Fibroblast of skin of scalp (primary cell): ENCODE results near the gene EXOSC6.
"Not testable (repeated sequence)": the region's sequence is repeated elsewhere in the genome, so short reads cannot be mapped to it uniquely, and the experiment has no call there.

ENCODE experiments used
- DNase-seq: peaks from one replicate; pipeline ENCODE4 v3.0.0-alpha.2; 2013

EXOSC6 gene

DNA sequence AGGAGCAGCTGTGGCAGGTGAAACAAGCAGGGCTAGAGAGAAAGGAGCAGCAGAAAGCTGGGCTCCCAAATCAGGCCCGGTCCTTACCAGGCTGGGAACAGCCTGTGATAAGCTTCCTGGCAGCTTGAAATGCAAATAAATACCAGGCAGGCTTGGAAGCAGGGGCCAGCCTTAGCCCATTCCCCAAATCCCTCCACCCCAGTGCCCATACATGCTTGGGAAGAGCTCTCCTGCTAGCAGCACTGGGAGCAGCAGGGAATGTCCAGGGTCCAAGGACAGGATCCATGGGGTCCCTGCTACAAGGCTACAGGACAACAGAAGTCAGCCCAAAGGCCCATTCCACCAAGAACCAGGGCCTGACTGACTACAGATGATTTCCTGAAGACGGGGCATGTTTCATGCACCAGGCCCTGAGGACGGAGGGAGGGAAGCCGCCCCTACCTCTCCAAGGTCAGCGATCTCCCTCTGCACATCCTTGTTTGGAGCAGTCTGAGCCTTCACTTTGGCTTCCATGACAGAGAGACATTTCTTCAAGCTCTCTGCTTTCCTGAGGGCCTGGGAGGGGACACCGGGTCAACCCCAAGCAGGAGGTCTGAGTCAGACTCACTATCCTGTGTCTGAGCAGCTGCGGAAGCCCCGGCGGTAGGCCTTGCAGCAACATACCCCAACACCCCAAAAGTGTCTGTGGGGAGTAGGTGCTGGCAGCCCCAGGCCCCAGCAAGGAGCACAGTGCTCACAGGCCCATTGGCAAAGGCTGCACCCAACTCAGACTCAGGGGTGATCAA, 2.6 kb upstream of the EXOSC6 start:
- no peak for DNase-seq

DNA sequence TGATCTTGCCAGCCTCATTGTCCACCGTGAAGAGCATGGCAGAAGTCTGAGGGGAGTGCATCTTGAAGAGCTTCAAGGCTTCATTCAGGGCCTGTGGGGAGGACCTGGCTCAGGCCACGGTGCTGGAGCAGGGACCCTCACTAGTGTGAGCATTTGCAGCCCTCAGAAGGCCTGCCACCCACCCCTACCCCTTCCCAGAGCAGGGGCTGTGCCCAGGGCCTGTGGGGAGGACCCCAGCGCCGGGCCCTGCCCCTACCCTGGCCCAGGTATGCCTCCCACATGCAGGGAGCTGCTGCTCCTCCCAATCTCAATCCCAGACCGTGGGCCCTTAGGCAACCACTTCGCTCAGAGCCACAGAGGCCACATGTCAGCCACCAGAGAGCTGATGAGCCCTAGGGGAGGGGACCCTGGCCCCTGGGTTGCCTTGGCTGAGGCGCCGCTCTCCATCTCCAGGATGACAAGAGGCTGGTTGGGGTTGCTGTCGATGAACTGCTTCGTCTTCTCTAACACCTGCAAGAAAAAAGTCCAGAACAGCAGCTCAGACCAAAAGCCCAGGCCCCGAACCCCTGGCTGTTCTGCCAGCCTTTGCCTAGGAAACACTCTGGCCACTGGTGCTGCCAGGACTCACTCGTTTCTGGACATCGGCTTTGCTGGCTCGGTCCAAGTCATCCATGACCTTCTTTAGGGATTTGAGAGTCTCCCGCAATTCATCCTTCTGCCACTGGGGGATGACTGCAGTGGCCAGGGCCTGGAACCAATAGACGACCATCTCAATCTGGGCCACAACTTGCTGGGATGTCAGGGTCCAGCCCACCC, 1.8 kb upstream of the EXOSC6 start:
- peak; percentile 40 for DNase-seq

DNA sequence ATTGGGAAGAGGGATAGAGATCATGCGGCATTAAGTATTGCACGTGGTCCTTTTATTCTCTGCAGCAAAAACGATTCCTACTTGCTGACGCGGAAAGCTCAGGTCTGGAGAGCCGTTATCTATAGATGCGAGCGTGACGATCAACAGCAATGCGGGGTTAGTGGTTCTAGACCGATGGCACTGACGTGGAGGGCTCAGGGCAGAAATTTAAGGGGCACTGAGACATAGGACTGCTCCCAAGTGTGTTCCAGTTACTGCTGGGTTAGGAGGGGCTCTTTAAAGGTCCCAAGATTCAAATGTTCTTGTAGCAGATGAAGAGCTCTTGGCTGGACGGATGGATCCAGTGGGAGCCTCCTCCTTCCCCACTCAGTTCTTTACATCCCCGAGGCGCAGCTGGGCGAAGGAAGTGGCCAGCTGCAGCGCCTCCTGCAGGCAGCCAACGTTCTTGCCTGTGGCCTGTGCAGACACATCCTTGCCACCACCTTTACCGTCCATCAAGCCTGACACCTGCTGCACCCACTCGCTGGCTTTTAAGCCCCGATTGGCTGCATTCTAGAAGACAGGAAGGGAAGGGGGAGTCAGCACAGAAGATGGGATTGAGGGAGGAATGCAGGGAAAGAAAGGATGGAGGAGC, 732 bp upstream of the EXOSC6 start:
- DNase-seq: peak; percentile 22

DNA sequence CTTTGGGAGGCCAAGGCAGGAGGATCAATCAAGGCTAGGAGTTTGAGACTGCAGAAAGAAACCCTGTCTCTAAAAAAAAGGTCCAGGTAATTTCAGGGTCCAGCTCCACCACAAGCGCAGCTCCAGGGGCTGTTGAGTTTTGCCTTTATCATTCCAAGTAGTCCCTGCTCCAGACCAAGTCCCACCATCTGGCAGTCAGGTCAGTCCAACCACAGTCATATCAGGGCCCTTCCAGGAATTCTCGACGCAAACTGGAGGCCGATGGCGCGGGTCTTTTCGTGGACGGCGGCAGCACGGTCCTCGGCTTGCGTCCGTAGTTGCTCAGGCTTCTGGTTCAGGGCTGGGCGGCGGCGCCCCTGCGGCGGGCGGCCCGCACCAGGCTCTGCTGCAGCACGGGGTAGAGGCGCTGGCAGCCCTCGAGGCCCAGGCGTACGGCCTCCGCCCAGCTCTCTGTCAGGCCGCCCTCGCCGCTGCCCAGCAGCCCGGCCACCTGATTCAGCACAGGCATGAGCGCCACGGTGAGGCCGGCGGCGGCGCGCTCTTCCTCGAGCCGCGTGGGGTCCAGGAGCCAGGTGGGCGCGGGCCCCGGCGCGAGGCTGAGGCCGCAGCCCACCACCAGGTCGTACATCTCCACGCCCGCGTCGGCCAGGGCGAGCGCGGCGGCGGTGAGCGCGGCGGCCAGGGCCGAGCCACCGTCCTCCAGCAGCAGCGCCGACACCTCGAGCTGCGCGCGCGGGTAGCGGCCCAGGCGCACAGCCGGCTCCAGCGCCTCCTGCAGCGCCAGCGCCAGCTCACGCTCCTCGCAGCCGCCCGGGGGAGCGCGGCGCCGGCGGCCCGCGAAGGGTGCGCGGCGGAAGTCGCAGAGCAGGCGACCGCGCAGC, 752 bp downstream of the EXOSC6 start:
- DNase-seq: peak; percentile 36

DNA sequence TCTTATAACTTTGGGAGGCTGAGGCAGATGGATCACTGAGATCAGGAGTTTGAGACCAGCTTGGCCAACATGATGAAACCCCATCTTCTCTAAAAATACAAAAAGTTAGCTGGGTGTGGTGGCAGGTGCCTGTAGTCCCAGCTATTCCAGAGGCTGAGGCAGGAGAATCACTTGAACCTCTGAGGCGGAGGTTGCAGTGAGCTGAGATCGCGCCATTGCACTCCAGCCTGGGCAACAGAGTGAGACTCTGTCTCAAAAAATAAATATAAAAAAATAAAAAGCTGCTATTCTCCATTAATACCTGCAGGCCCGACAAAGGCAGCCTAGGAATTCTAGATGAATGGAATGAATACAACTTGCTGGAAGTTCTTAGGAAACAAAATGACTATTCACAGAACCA, 2.0 kb downstream of the EXOSC6 start:
- DNase-seq: not testable (repeated sequence)

DNA sequence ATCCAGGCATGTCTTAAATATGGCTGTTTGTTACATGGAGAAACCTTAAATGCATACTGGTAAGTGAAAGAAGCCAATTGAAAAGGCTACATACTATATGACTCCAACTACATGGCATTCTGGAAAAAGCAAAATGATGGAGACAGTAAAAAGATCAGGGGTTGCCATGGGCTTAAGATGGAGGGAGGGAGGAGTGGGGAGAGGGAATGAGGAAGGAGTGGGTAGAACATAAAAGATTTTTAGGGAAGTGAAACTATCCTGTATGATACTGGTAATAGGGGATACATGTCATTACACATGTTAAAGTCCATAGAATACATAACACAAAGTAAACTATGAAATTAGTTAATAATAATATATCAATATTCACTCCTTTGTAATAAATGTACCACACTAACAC, 13.0 kb downstream of the EXOSC6 start:
- DNase-seq: not testable (repeated sequence)

DNA sequence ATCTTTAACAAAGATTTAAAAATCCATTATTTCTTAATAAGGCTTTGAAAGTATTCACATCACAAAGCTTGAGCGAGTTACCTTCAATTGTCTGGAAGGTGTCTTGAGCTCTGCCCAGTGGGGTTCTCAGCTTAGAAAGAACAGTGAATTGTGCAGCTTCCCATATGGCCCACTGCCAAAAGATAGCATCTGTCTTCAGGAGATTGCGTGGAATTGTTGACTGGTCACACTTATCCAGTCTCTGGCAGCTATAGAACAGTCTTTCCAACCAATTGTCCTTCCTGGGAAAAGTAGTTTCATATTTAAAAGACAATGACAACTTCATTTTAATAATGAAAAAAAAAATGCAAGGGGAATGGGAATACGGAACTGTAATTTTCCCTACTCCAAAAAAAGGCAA, 19.9 kb downstream of the EXOSC6 start:
- not testable (repeated sequence) for DNase-seq

- DNase-seq: not testable (repeated sequence)
Measured at GRCh38 chr16:70226024-70226423, 25.7 kb downstream of the EXOSC6 start.

DNA sequence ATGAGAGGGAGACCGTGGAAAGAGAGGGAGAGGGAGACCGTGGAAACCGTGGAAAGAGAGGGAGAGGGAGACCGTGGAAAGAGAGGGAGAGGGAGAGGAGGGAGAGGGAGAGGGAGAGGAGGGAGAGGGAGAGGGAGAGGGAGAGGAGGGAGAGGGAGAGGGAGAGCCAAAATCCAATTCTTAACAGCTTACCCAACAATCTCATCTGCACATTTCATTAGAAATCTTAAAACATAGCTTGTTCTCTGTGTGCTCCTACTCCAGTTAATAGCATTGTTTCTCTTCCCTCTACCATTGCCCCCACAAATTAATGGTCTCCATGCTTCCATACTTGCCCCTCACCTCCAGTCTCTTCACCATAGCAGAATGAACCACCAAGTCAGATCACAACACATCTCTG, 26.3 kb downstream of the EXOSC6 start:
- not testable (repeated sequence) for DNase-seq

- not testable (repeated sequence) for DNase-seq
Measured at GRCh38 chr16:70224645-70225044, 27.1 kb downstream of the EXOSC6 start.

DNA sequence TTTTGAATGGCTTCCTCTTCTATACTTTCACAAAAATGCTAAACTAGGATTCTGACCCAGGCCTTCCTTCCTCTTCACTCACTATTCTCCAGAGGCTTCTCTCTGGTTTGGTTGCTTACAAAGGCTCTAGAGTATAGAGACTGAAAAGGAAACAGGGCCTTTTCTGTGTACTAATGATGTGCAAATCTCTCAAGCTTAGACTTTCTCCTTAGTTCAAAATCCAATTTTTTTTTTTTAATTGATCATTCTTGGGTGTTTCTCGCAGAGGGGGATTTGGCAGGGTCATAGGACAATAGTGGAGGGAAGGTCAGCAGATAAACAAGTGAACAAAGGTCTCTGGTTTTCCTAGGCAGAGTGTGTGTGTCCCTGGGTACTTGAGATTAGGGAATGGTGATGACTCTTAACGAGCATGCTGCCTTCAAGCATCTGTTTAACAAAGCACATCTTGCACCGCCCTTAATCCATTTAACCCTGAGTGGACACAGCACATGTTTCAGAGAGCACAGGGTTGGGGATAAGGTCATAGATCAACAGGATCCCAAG, 27.7 kb downstream of the EXOSC6 start:
- DNase-seq: not testable (repeated sequence)

- not testable (repeated sequence) for DNase-seq
Measured at GRCh38 chr16:70223216-70223615, 28.5 kb downstream of the EXOSC6 start.

- not testable (repeated sequence) for DNase-seq
Measured at GRCh38 chr16:70222574-70222973, 29.2 kb downstream of the EXOSC6 start.

GRCh38 chr16:70218586-70218985, 33.2 kb downstream of the EXOSC6 start:
- DNase-seq: not testable (repeated sequence)

DNA sequence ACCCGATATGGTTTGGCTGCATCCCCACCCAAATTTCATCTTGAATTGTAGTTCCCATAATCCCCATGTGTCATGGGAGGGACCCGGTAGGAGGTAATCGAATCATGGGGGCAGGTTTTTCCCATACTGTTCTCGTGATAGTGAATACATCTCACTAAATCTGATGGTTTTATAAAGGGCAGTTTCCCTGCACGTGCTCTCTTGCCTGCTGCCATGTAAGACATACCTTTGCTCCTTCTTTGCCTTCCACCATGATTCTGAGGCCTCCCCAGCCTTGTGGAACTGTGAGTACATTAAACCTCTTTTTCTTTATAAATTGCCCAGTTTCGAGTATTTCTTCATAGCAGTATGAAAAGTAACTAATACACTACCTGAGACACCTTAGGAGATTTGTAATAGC, 45.4 kb downstream of the EXOSC6 start:
- DNase-seq: not testable (repeated sequence)

DNA sequence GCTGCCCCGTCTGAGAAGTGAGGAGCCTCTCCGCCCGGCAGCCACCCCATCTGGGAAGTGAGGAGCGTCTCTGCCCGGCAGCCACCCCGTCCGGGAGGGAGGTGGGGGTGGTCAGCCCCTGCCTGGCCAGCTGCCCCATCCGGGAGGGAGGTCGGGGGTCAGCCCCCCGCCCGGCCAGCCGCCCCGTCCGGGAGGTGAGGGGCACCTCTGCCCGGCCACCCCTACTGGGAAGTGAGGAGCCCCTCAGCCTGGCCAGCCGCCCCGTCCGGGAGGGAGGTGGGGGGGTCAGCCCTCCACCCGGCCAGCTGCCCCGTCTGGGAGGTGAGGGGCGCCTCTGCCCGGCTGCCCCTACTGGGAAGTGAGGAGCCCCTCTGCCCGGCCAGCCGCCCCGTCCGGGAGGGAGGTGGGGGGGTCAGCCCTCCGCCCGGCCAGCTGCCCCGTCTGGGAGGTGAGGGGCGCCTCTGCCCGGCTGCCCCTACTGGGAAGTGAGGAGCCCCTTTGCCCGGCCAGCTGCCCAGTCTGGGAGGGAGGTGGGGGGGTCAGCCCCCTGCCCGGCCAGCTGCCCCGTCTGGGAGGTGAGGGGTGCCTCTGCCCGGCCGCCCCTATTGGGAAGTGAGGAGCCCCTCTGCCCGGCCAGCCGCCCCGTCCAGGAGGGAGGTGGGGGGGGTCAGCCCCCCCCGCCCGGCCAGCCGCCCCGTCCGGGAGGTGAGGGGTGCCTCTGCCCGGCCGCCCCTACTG, 46.9 kb downstream of the EXOSC6 start:
- DNase-seq: not testable (repeated sequence)

DNA sequence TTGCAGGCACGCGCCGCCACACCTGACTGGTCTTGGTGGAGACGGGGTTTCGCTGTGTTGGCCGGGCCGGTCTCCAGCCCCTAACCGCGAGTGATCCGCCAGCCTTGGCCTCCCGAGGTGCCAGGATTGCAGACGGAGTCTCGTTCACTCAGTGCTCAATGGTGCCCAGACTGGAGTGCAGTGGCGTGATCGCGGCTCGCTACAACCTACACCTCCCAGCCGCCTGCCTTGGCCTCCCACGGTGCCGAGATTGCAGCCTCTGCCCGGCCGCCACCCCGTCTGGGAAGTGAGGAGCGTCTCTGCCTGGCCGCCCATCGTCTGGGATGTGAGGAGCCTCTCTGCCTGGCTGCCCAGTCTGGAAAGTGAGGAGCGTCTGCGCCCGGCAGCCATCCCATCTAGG, 47.7 kb downstream of the EXOSC6 start:
- DNase-seq: not testable (repeated sequence)

GRCh38 chr16:70203508-70203907, 48.2 kb downstream of the EXOSC6 start:
- not testable (repeated sequence) for DNase-seq

GRCh38 chr16:70200063-70200462, 51.7 kb downstream of the EXOSC6 start:
- not testable (repeated sequence) for DNase-seq

DNA sequence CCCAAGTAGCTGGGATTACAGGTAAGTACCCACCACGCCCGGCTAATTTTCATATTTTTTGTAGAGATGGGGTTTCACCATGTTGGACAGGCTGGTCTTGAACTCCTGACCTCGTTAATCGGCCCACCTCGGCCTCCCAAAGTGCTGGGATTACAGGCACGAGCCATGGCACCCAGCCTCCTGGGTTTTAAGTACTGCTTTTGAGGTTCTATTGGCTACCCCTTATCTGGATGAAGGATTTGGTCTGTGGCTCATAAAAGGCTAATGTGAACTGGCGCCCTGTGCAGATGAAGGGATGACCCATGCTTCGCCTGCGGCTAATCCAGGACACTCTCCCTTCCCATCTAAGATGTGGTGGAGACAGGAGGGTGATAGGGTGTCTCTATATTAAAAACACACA, 52.6 kb downstream of the EXOSC6 start:
- not testable (repeated sequence) for DNase-seq

DNA sequence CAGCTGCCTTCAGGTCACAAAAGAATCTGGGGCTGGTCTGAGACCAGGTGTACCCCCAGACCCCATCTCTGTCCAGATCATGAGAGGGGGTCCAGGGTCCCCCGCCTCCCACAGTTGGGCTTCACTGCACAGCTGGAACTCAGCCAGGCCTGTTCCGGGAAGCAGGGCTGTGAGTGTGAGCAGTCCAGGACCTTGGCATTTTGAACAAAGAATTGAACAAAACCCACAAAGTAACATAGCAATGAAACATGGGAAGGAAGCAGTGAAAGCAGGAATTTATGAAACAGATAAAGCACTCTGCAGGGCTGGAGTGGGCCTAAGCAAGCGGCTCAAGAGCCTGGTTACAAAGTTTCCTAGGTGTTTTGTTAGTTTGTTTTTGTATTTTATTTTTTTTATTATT, 53.1 kb downstream of the EXOSC6 start:
- DNase-seq: peak; percentile 9
